SW 1271 (cell line): ENCODE data around the gene SIX2.

Source experiments
- DNase-seq, 2 experiments: peaks; one replicate each; lab custom pipeline; 2025; lab: John Stamatoyannopoulos, UW

Gene SIX2

DNA sequence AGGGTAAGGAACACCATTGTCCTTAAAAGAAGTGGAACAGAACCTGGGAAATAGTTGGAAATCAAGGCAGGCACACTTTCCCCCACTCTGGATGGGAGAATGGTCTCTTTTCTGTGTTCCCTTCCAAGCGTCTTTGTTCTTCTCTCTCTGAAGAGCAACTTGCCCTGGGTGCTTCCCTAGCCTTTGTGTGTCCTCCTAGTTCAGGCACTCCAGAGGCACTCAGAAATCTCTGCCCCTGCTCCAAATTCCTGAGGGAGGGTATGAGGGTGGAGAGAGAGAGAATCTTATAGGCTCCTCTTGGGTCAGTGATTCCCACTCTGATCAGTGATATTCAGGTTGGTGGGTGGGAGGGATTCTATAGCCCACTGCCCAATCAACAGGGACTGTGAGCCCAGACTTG lies 8.8 kb upstream of the SIX2 start:
- no peak for DNase-seq

DNA sequence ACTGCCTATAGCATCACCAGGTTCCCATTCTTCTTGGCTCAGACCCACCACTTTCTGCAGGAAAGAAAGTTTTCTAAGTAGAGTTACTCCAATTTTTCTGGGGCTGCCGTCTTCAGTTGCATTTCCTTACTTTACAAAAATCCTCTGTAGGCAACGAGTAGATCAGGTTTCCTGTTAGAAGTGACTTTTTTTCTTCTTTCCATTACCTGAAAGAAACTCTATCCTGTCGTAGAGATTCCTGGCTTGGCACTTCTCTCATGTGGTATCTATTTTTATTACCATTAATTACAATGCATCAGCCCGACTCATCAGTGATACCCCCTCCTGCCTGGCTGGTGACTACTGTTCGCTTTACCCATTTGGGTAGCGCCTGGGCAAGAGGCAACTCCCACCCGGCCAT lies 5.6 kb upstream of the SIX2 start:
- DNase-seq = no peak

DNA sequence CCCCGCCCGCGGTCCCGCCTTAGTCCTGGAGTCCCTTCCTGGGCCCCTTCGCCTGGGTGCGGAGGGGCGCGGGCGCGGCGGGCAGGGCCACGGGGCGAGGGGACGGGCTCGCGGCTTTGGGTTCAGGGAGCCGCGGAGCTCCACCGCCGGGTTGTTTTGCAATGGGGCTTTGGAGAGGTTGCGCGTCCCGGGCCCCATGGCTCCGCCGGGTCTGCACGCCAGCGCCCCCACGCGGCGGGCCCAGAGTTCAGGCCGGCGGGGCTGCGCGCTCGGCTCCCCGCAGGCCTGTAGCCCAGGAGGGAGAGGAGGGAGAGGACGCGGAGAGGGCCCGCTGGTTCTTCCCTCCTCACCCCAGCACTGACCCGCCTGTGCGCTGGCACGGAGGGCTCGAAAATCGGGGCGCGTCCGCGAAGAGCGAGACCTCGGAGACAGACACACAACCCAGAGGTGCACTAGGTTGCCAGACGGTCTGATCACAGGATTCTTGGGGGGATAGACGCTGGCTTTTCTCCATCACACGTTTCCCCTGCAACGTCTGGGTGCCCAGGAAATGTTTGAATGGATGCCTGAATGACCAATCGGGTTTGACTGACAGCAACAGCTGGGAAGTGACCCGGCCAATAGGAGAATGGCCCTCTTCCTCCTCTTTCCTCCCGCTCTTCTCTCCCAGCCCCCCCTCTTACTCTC lies 4.9 kb upstream of the SIX2 start:
- no peak for DNase-seq

DNA sequence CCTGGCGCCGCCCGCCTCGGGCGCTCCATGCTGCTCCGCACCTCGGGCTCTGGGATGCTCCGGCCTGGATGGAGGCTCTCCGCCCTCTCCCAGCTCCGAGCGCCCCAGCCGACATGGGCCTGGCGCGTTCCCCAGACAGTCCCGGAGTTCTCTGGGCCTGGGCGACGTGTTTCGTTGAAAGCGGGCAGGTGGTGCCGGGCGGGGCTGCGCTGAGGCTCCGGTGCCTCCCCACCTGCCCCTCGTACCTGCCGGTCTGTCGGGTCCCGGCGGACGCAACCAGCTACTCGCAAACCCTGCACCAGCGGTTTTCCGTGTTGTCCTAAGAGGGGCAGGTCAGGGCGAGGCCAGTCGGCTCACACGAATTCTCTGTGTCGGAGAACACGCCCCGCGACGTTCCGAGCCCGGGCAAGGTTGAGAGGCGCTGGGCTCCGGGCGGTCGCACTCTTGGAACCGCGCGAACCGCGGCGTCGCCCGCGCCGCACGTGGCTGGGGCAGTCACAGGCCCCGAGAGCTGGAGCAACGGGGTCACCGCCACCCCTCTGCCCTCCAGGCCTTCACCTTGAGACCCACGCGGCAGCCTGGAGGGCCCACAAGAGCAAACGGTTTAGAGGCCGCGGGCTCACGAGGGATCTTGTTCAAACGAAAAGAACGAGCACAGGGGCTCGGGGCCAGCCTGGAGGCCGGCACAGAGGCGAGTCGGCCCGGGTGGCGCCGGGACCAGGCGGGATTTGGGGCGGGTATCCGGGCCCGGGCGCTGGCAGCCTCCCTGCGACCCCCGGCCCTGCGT lies 4.2 kb upstream of the SIX2 start:
- DNase-seq = no peak

DNA sequence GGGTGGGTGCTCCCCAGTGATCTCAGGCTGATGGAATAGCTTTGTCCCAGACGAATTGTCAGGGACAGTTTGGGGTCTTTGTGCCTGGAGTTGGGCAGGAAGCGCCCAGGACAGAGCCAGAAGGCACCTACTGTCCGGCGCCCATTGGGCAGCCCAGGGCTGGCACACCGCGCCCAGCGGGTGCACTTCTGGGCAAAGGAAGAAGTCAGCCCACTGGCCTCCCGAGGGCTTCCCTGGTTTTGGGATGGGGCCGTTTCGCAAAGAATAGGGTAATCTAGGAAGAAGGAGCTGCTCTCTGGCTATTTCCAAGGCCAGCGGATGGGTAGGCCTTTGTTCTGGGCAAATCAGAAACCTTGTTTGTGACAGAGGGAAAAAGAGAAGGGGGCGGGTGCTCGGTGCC lies 3.5 kb upstream of the SIX2 start:
- DNase-seq = no peak

DNA sequence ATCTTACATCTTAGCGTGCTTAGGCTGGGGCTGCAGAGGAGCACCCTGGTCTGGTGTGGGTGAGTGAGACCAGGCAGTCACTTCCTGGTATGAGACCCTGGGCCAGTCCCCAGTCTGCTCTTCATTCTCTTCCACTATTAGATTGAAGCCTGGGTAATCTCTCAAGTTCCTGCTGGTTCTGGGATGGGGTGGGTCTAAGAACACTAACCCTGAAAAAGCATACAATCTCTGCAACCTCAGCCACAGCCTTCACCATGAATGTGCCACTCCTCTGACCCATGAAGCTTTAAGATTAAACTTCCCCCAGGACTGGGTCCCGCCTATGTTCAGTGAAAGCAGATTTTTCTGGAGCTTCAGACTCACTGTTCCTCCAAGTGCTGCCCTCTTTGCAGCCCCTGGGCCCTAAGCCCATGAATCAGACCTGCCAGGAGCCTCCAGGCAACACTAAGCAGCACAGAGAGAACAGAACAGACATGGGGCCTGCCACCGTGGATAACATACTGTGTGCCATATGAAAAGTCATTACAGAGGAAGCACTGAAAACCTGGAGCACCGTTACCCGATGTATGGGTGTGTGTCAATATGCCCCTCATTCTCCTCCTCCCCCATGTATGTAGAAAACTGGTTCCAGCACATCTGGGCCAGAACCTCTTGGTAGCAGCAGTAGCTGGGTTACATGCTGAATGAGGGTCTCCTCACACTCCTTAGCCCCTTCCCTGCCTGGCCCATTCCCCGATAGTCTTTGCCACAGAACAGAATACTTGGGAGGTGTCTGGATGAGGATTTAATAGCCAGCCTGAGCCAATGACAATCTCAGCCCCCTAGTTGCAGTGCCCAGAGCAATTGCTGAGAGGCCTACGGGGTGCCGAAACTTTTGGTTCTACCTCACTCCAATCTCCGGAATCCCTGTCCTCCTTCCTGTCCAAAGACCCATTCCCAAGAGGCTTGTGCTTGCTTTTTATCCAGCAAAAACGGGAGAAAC lies 2.7 kb upstream of the SIX2 start:
- DNase-seq = no peak

DNA sequence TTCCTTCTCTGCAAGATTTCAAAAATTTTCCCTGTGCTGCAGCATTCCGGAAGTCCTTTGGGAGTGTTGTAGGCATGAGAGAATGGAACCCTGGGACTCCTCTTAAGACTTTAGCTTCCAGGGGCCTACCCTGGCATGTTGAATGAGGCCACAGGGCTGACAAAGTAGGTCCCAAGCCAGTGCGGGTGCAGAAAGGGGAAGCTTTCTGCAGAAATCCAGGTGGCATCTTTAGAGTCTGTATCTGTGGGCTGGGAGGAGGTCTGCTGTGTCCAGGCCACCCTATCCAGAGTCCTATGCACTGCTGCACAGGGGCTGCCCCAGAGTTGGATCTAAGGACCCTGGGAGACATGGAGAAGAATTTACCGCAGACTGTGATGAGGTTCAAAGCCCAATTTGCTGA lies 1.9 kb upstream of the SIX2 start:
- no peak for DNase-seq

DNA sequence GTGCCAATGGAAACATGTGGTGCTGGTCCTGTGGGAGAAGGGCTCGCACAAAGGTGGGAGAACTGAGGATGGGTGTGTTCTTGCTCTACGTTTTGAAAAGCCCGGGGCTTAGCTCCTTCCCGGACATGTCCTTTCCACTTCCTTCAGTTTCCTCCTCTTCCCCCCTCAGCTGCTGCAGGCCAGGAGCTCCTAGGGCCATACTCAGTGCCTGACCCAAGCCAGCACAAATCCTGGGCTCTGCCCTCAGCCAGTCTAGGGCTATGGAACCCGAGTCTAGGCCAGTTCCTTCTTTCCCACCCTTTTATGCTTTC lies 1.4 kb upstream of the SIX2 start:
- no peak for DNase-seq

DNA sequence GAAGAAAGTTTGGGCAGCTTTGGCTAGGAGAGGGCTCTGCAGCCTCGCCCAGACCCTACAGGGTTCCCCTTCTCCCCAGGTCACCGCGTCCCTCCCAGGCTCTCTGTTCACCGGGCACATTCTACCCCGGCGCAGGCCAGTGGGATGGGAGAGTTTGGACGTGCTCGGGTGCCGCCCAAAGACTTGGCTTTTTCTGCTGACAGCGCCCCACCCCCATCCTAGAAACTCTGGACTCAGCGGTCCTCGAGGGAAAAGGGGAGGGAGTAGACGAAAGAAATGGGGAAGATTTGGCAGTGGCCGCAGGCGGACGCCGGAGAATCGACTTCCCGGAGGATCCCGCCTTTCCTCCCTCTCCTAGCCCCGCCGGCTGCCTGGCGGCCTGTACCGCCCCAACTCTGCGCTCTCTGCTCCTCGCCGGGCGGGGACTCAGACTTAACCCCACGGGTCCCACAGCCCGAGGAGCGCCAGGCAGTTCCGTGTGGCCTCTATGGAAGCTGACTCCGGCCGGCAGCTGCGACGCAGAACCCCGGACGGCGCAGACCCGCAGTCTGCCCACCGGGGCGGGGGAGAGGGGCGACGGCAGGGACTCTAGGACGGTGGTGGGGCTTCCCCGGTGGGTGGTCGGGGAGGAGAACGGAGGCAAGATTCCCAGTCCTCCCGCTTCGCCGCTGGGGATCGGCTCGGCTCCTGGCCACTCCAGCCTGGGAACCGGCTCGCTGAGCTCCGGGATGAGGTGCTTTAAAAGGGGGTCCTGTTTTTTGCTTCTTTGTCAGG lies 863 bp upstream of the SIX2 start:
- DNase-seq = no peak

DNA sequence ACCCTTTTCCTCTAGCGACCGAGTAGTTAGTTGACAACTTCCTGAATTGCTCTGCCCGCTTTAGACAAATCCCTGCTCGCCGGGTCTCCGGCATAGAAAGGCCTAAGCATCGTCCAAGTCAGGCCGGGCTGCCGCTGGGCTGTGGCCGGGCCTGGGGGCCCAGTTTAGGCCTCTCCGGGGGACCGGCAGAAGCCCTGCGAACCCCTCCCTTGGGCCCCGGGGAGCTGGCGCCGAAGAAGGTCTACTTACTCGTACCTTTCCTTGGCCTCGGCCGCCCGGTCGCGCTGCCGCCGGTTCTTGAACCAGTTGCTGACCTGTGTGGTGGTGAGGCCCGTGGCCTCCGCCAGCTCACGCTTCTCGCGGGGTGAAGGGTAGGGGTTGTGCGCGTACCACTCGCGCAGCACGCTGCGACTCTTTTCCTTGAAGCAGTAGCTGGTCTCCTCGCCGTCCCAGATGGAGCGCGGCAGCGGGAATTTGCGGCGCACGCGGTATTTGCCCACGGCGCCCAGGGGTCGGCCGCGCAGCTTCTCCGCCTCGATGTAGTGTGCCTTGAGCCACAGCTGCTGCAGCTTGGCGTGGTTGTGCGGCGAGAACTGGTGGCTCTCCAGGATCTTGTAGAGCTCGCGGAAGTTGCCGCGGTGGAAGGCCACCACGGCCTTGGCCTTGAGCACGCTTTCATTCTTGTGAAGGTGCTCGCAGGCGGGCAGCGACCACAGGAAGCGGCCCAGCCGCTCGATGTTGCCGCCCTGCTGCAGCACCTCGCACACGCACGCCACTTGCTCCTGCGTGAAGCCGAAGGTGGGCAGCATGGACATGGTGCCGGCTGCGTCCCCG lies 739 bp downstream of the SIX2 start:
- no peak for DNase-seq

DNA sequence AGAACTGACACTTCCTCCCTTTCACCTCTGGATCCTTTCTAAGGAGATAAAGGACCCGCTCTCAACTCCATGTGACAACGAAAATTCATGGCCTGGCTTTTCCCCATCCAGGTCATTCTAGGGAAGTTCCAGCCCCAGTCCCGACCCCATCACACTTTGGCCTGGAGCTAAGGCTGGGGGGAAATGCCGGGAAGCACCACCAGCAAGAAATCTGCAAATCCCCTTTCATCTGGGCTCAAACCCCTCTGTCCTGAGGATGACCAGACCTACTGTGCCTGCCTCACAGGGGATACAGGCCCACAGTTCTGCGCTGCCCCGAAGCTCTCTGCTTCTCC lies 1.3 kb downstream of the SIX2 start:
- DNase-seq = no peak

DNA sequence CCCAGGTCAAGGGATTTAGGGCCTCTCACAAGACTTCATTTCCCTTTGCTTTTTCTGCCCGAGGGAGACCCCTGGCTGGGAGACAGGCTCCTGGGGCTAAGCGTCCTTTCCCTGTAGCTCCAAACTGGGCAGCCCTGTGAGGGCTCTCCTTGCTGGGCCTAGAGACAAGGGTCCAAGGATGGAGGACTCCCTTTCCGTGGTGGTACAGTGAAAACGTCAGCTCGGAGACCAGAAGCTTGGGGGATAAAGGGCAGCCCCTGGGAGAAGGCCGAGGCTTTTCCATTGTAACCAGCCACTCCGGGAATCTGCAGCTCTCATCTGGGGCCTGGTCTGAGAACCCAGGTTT lies 2.3 kb downstream of the SIX2 start:
- no peak for DNase-seq

DNA sequence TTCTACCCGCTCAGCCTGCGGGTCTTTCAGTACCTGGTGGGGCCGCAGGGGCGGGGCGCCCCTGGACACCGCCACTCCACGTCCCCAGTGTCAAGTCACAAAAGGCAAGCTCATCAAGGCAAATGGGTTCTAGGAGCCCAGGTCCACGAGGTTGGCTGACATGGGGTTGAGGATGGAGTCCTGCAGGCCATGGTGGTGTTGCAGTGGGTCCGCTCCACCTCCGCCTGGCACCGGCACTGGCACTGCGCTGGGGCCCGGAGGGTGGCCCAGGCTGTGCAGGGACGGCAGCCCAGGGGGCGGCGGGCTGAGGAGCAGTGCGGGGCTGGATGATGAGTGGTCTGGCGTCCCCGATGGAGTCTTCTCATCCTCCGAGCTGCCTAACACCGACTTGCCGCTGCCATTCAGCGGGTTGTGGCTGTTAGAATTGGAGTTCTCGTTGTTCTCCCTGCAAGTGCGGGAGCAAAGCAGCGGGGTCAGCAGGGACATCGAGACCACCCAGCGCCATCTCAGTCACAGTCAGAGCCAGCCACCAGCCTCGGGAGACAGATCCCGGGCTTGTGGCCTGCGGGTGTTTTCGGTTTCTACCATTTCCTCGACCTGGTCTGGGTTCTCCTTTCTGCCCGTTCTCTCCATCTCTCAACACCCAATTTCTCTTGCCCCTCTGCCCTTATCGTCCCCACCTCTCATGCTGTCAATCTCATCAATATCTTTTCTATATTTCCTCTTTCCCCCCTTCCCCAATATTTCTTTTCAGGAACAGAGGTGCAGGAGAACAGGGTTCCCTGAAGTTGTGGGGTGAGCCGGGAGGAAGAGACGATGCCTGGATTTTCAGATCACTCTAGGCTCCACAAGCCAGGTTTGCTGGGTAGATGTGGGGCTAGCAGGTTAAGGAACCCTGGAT lies 3.0 kb downstream of the SIX2 start:
- DNase-seq = no peak

DNA sequence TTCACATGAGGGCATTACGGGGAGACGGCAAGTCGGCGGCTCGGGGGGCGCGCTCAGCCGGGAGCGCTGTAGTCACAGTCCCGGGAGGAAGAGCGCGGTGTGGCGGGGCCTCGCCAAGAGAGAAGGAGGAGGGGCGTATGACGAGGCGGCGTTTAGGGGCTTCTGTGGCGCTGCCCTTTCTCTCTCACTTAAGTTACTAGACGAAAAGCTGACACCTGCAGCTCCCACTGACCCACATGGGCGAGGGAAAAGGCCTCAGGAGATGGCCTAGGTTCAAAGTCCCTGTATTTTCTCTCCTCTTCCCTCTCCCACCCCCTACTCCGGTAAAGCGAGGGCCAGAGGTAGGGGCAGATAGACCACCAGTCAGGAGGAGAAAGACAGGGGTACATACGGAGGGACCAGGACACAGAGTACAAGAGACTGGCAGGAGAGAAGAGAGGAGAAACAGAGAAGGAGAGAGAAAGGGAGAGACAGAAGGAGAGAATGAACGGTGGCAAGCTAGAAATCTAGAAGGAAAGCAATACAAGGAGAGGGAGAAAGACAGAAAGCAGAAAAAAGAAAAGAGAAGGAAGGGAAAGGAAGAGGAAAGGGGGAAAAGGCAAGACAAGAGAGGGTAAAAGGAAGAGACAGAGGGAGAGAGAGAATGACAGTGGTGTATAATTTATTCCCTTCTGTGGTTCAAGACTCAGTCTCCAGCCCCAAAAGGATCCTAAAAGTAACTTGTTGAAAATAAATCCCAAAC lies 3.8 kb downstream of the SIX2 start:
- DNase-seq = no peak

DNA sequence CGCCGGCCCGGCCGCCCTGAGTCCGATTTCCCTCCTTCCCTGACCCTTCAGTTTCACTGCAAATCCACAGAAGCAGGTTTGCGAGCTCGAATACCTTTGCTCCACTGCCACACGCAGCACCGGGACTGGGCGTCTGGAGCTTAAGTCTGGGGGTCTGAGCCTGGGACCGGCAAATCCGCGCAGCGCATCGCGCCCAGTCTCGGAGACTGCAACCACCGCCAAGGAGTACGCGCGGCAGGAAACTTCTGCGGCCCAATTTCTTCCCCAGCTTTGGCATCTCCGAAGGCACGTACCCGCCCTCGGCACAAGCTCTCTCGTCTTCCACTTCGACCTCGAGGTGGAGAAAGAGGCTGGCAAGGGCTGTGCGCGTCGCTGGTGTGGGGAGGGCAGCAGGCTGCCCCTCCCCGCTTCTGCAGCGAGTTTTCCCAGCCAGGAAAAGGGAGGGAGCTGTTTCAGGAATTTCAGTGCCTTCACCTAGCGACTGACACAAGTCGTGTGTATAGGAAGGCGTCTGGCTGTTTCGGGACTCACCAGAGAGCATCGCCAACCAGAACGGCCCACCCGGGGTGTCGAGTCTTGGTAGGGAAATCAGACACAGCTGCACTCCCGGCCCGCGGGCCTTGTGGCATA lies 4.6 kb downstream of the SIX2 start:
- DNase-seq = no peak

DNA sequence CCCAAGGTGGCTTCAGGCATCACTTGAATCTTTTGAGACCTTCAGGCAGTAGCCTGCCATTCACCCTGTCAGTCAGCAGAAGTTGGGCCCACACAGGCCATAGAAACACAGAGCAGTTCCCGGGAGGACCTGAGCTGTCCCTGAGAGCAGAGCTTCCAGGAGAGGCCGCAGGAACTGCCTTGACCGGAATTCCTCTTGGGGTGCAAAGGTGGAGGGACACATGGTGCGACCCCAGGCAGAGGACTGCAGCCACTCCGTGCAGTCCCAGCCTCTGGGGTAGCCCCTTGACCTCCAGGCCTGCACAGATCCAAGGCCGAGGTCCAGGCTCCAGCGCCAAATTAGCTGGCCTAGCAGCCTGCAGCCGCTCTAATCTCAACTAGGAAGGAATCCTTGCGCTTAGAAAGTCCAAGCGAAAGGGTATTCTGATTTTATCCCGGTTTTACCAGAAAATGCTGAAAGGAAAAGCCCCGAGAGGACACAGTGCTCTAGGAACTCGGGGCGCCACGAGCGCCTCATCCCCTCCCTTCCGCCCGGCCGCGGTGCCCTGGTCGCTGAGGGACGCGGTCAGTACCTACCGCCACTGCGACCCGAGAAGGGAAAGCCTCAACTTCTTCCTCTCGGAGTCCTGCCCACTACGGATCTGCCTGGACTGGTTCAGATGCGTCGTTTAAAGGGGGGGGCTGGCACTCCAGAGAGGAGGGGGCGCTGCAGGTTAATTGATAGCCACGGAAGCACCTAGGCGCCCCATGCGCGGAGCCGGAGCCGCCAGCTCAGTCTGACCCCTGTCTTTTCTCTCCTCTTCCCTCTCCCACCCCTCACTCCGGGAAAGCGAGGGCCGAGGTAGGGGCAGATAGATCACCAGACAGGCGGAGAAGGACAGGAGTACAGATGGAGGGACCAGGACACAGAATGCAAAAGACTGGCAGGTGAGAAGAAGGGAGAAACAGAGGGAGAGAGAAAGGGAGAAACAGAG lies 5.4 kb downstream of the SIX2 start:
- DNase-seq = no peak

DNA sequence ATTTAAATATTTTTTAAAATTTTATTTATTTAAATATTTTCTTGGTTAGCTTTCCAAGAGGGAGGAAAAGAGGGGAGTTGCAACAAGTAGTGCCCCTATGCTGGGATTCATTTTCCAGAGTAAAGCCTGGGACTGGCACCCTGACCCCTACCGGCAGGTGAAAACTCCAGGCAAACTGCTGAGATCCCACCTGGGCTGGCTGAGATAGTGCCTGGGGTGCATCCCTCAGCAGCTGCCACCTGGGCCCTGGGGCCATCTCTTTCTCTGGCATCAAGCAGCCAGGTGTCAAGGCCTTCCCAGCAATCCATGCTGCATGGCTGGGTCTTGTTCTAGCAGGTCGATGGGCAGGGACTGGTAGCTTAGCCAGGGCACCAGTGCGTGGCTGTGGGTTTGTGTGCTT lies 6.6 kb downstream of the SIX2 start:
- no peak for DNase-seq

DNA sequence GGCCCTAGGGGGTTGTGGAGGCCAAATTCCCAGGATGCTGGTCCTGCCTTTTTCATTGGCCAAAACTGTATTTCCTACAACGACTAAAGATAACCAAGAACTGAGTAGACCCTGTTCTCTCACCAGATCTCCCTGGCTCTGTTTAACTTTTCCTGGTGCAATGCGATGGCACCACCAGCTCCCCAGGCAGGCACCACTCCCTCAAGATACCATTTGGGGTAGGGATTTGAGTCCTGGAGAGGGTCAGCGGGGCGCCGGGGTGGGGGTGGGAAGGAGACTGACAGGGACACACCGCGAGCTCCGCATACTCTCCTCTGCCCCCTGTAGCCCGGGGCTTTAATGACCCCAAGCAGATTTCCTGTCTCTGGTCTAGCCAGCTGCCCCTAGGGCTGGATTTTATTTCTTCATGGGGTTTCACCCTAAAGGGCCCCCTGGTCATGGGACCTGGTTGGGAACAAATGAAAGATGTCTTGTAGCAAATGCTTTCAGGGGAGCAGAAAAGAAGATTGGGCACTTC lies 7.3 kb downstream of the SIX2 start:
- no peak for DNase-seq
